ENCODE results near the gene BPIFB2. TPM values are rescaled to one million over a fixed set of nuclear protein-coding genes. Genes with fewer than 3 reads are reported as not detected.

Gene BPIFB2
- polyA plus RNA-seq, 3 donors = not detected

GRCh38 chr20:33062105-33062824 lies 54.8 kb downstream of the BPIFB2 start:
- H3K9me3 ChIP-seq (replicated peaks in 1 of 2; ENCODE audit: control insufficient read depth in 1 of 2, insufficient read depth in 1 of 2, low read length in 2 of 2) = no peaks in the 10 kb centered on the region
- no peak overlapping the region for H3K4me3 Mint-ChIP-seq
- H3K36me3 ChIP-seq (replicated peaks in 1 of 2; ENCODE audit: control insufficient read depth in 1 of 2, insufficient read depth in 2 of 2, low read length in 2 of 2) = no peaks in the 10 kb centered on the region
- H3K4me1 Mint-ChIP-seq = peaks cover 4% of the 10 kb centered on the region
- H3K9me3 Mint-ChIP-seq = no peaks in the 10 kb centered on the region
- 83% methylated on average over 7 of the region's 9 CpGs for WGBS (ENCODE audit: insufficient coverage)
- no peaks in the 10 kb centered on the region for H3K36me3 Mint-ChIP-seq
- no peaks in the 10 kb centered on the region for H3K27me3 ChIP-seq (ENCODE audit: control insufficient read depth in 2 of 2, insufficient read depth in 2 of 2, low read length in 2 of 2)
- H3K4me3 ChIP-seq (replicated peaks in 1 of 3; ENCODE audit: low read depth in 2 of 3, low read length in 3 of 3) = no peak overlapping the region
- H3K4me1 ChIP-seq (ENCODE audit: control insufficient read depth in 1 of 2, insufficient read depth in 2 of 2, low read length in 2 of 2) = peaks cover 0 to under 1% of the 10 kb centered on the region in 2 donors
- peaks cover 1 to 4% (median 2%) of the 10 kb centered on the region in 3 donors for H3K27me3 Mint-ChIP-seq (ENCODE audit: low read depth in 3 of 3)
- no peak overlapping the region for H3K27ac ChIP-seq (ENCODE audit: low read depth in 1 of 2, low read length in 2 of 2)
- intact Hi-C loops (cut with micrococcal nuclease) = no loop called here
- H3K9ac ChIP-seq (ENCODE audit: insufficient read depth, low read length, poor library complexity, severe bottlenecking) = no peak overlapping the region
- H3K27ac Mint-ChIP-seq = no peak overlapping the region
- H2AFZ ChIP-seq (ENCODE audit: insufficient read depth, low read depth, low read length, poor library complexity, severe bottlenecking) = no peak overlapping the region
- H4K20me1 ChIP-seq (ENCODE audit: insufficient read depth, low read length) = no peaks in the 10 kb centered on the region
- H3K4me2 ChIP-seq (replicated peaks; ENCODE audit: extremely low read depth, low read length, poor library complexity, severe bottlenecking) = no peak overlapping the region
- TF ChIP-seq CTCF (IDR thresholded peaks at IDR 0.05) = no peak
- no peaks in the 10 kb centered on the region for H3K79me2 ChIP-seq (ENCODE audit: insufficient read depth, low read length)
- DNase-seq = no peak

- no peak for DNase-seq
These were observed 55.3 kb downstream of the BPIFB2 start for GRCh38 chr20:33062825-33063149.

More at GRCh38 chr20:33062825-33063149, 55.3 kb downstream of the BPIFB2 start:
- no peaks in the 10 kb centered on the region for H4K20me1 ChIP-seq (ENCODE audit: insufficient read depth, low read length)
- H3K4me1 ChIP-seq (ENCODE audit: control insufficient read depth in 1 of 2, insufficient read depth in 2 of 2, low read length in 2 of 2) = peaks cover 5% of the 10 kb centered on the region in 2 donors
- no peak overlapping the region for H3K4me2 ChIP-seq (replicated peaks; ENCODE audit: extremely low read depth, low read length, poor library complexity, severe bottlenecking)
- H3K9ac ChIP-seq (ENCODE audit: insufficient read depth, low read length, poor library complexity, severe bottlenecking) = no peak overlapping the region
- H3K9me3 ChIP-seq (replicated peaks in 1 of 2; ENCODE audit: control insufficient read depth in 1 of 2, insufficient read depth in 1 of 2, low read length in 2 of 2) = no peaks in the 10 kb centered on the region
- Mint-ChIP-seq H3K27me3 (ENCODE audit: low read depth in 3 of 3) (peaks cover 0 to 4% (median 2%) of the 10 kb centered on the region in 3 donors), H3K9me3 (no peaks in the 10 kb centered on the region), H3K36me3 (no peaks in the 10 kb centered on the region), H3K4me1 (peaks cover 9% of the 10 kb centered on the region), H3K27ac (no peak overlapping the region), H3K4me3 (no peak overlapping the region)
- H3K36me3 ChIP-seq (replicated peaks in 1 of 2; ENCODE audit: control insufficient read depth in 1 of 2, insufficient read depth in 2 of 2, low read length in 2 of 2) = no peaks in the 10 kb centered on the region
- no CpG with 5 or more reads among the region's 1 CpG for WGBS (ENCODE audit: insufficient coverage)
- H2AFZ ChIP-seq (ENCODE audit: insufficient read depth, low read depth, low read length, poor library complexity, severe bottlenecking) = no peak overlapping the region
- H3K27me3 ChIP-seq (ENCODE audit: control insufficient read depth in 2 of 2, insufficient read depth in 2 of 2, low read length in 2 of 2) = no peaks in the 10 kb centered on the region
- TF ChIP-seq CTCF (IDR thresholded peaks at IDR 0.05) = no peak
- H3K79me2 ChIP-seq (ENCODE audit: insufficient read depth, low read length) = no peaks in the 10 kb centered on the region
- intact Hi-C loops (cut with micrococcal nuclease) = no loop called here
- H3K4me3 ChIP-seq (replicated peaks in 1 of 3; ENCODE audit: low read depth in 2 of 3, low read length in 3 of 3) = no peak overlapping the region
- H3K27ac ChIP-seq (ENCODE audit: low read depth in 1 of 2, low read length in 2 of 2) = no peak overlapping the region

Measured in CD14-positive monocyte (primary cell).